A673 (cell line): ENCODE measurements around the gene EML1. TPM values are rescaled to one million over a fixed set of nuclear protein-coding genes. Genes with fewer than 3 reads are reported as not detected.

Experiments used
- BruUV-seq: library from RNA; stranded (reverse); fragments of 400-500 nt; replicated peaks from 2 replicates; lab custom pipeline; 2021; lab: Mats Ljungman, UMichigan
- CTCF ChIA-PET: fragments of 300-600 bp; sonication (Branson Sonifier 250); formaldehyde crosslinking; loops from one replicate; lab custom pipeline; 2022; ENCODE audit warnings: antibody characterized with exemption; lab: Charles Lee
- POLR2A ChIA-PET: fragments of 300-600 bp; sonication (Branson Sonifier 250); formaldehyde crosslinking; loops from one replicate; lab custom pipeline; 2022; ENCODE audit warnings: antibody characterized with exemption; ENCODE audit not compliant: low non-redundant PET; lab: Charles Lee
- DNase-seq: peaks from one replicate; pipeline ENCODE4 v3.0.0-alpha.2; 2015; ENCODE audit warnings: low spot score
- H3K27ac ChIP-seq: fragments of 200-600 bp; sonication (generic); 2 replicates; pipeline ENCODE4 v1.5.1; 2016; ENCODE audit warnings: mixed run types, low read depth, mild to moderate bottlenecking, mixed read lengths, antibody characterized with exemption, low read length; ENCODE audit not compliant: poor library complexity, severe bottlenecking
- H3K27me3 ChIP-seq: fragments of 200-600 bp; sonication (generic); replicated peaks from 2 replicates; pipeline ENCODE4 v1.6.1; 2017; ENCODE audit warnings: mixed run types, low read depth, mild to moderate bottlenecking, mixed read lengths, antibody characterized with exemption, low read length; ENCODE audit not compliant: insufficient read depth, poor library complexity
- H3K36me3 ChIP-seq: fragments of 200-600 bp; sonication (generic); 2 replicates; pipeline ENCODE4 v1.6.1; 2016; ENCODE audit warnings: mixed run types, mild to moderate bottlenecking, mixed read lengths, antibody characterized with exemption, low read length; ENCODE audit not compliant: insufficient read depth, poor library complexity, severe bottlenecking
- H3K4me1 ChIP-seq: fragments of 200-600 bp; sonication (generic); 2 replicates; pipeline ENCODE4 v1.6.1; 2017; ENCODE audit warnings: mixed run types, mild to moderate bottlenecking, mixed read lengths, antibody characterized with exemption, low read length; ENCODE audit not compliant: insufficient read depth, poor library complexity, severe bottlenecking
- H3K4me3 ChIP-seq: fragments of 200-600 bp; sonication (generic); 2 replicates; pipeline ENCODE4 v1.5.1; 2016; ENCODE audit warnings: low read depth, mixed run types, mild to moderate bottlenecking, mixed read lengths, low read length; ENCODE audit not compliant: poor library complexity, severe bottlenecking
- H3K9me3 ChIP-seq: fragments of 200-600 bp; sonication (generic); 2 replicates; pipeline ENCODE4 v1.6.1; 2016; ENCODE audit warnings: mixed run types, low read depth, mild to moderate bottlenecking, mixed read lengths, antibody characterized with exemption, low read length; ENCODE audit not compliant: poor library complexity, severe bottlenecking
- CTCF ChIP-seq: fragments of 300-800, 200-600 bp; sonication (generic); conservative IDR thresholded peaks from 2 replicates; pipeline ENCODE4 v1.5.1; 2017; ENCODE audit warnings: low read depth, mild to moderate bottlenecking, antibody characterized with exemption, low read length, moderate library complexity, mixed read lengths
- EZH2 ChIP-seq: fragments of 200-600 bp; sonication (generic); IDR thresholded peaks from 2 replicates; pipeline ENCODE4 v1.6.1; 2017; ENCODE audit warnings: borderline replicate concordance, low read depth, mild to moderate bottlenecking, mixed read lengths, antibody characterized with exemption, low read length; ENCODE audit not compliant: poor library complexity, severe bottlenecking
- intact Hi-C: fragments of 100-400 bp; cut with micrococcal nuclease; formaldehyde crosslinking; loops from one replicate; pipeline ENCODE4 v1.10.0; 2022; ENCODE audit not compliant: unreplicated experiment
- total RNA-seq: library from RNA; stranded (reverse); gene quantifications from 2 replicates; pipeline ENCODE4 v1.2.3, GENCODE V29; 2021

EML1 gene
- total RNA-seq, 1 experiment from 2014 or later = 34.1 TPM

GRCh38 chr14:99757331-99758070, 35.7 kb upstream of the EML1 start:
- intact Hi-C loops = no loop called here
- CTCF ChIA-PET = no interaction called here

GRCh38 chr14:99758121-99758821, 34.9 kb upstream of the EML1 start:
- ChIA-PET CTCF (interaction anchor here (0.6 kb wide), 1 partner anchor 13 kb away, joined by 5 read pairs; no protein-coding TSS in a partner anchor), POLR2A (no interaction called here)
- DNase-seq = peak; percentile 96

More at GRCh38 chr14:99757331-99758070, 35.7 kb upstream of the EML1 start:
- peaks cover 14% of the 10 kb centered on the region for H3K4me1 ChIP-seq
- no peaks in the 10 kb centered on the region for H3K9me3 ChIP-seq
- no peak for TF ChIP-seq EZH2
- TF ChIP-seq CTCF = no peak
- H3K4me3 ChIP-seq = no peak overlapping the region
- H3K36me3 ChIP-seq = no peaks in the 10 kb centered on the region
- POLR2A ChIA-PET = no interaction called here
- BruUV-seq = no TSS peak
- peak; percentile 65 for DNase-seq
- no peak overlapping the region for H3K27ac ChIP-seq
- H3K27me3 ChIP-seq = no peaks in the 10 kb centered on the region

More at GRCh38 chr14:99758121-99758821, 34.9 kb upstream of the EML1 start:
- H3K9me3 ChIP-seq = no peaks in the 10 kb centered on the region
- no peak overlapping the region for H3K4me3 ChIP-seq
- intact Hi-C loops = no loop called here
- no peak overlapping the region for H3K27ac ChIP-seq
- no peaks in the 10 kb centered on the region for H3K36me3 ChIP-seq
- no peaks in the 10 kb centered on the region for H3K27me3 ChIP-seq
- H3K4me1 ChIP-seq = peaks cover 14% of the 10 kb centered on the region
- TF ChIP-seq CTCF (no peak), EZH2 (no peak)
- BruUV-seq = no TSS peak
